Neuronal stem cell (in vitro differentiated cells): ENCODE data around the gene MYB.

Experiments used
- DNase-seq: peaks from one replicate; pipeline ENCODE4 v3.0.0-alpha.2; 2013; ENCODE audit warnings: low spot score
- H2AFZ ChIP-seq: one replicate; pipeline ENCODE4 v1.6.1; 2013; ENCODE audit warnings: mild to moderate bottlenecking, low read length, inconsistent platforms
- H2AK5ac ChIP-seq: 2 replicates; pipeline ENCODE4 v1.6.1; 2013; ENCODE audit warnings: low read depth, mild to moderate bottlenecking, inconsistent platforms, low read length, moderate library complexity, mixed read lengths
- H2BK120ac ChIP-seq: 2 replicates; pipeline ENCODE4 v1.6.1; 2013; ENCODE audit warnings: low read depth, mild to moderate bottlenecking, inconsistent platforms, low read length, moderate library complexity, mixed read lengths
- H2BK12ac ChIP-seq: one replicate; pipeline ENCODE4 v1.6.1; 2013; ENCODE audit warnings: low read length, inconsistent platforms
- H2BK15ac ChIP-seq: 2 replicates; pipeline ENCODE4 v1.6.1; 2013; ENCODE audit warnings: mild to moderate bottlenecking, low read length, inconsistent platforms, mixed read lengths
- H2BK5ac ChIP-seq: one replicate; pipeline ENCODE4 v1.6.1; 2013; ENCODE audit warnings: inconsistent platforms, mild to moderate bottlenecking, low read length, moderate library complexity
- H3K14ac ChIP-seq: one replicate; pipeline ENCODE4 v1.6.1; 2013; ENCODE audit warnings: low read length, inconsistent platforms
- H3K18ac ChIP-seq: 2 replicates; pipeline ENCODE4 v1.6.1; 2013; ENCODE audit warnings: low read length, inconsistent platforms
- H3K23ac ChIP-seq: 2 replicates; pipeline ENCODE4 v1.6.1; 2013; ENCODE audit warnings: low read depth, mild to moderate bottlenecking, mixed read lengths, low read length, inconsistent platforms; ENCODE audit not compliant: poor library complexity
- H3K27ac ChIP-seq: replicated peaks from 3 replicates; pipeline ENCODE4 v1.5.1; 2013; ENCODE audit warnings: low read length, inconsistent platforms
- H3K27me3 ChIP-seq, 3 experiments: 2 replicates each; pipeline ENCODE4 v1.6.1; 2013; ENCODE audit warnings: low read length in 3 of 3, mild to moderate bottlenecking in 2 of 3, inconsistent platforms in 1 of 3, low read depth in 1 of 3, mixed read lengths in 1 of 3, moderate library complexity in 1 of 3; ENCODE audit not compliant: control insufficient read depth in 3 of 3, insufficient read depth in 3 of 3
- H3K36me3 ChIP-seq, 2 donors: replicated peaks in 1 of 2; 2 replicates each; pipeline ENCODE4 v1.6.1; 2013; ENCODE audit warnings: low read length in 2 of 2; ENCODE audit not compliant: control insufficient read depth in 2 of 2, insufficient read depth in 2 of 2
- H3K4ac ChIP-seq: 2 replicates; pipeline ENCODE4 v1.6.1; 2013; ENCODE audit warnings: inconsistent platforms, mild to moderate bottlenecking, low read length, moderate library complexity
- H3K4me1 ChIP-seq, 2 donors: 1 replicate in 1 of 2; 2 replicates in 1 of 2; pipeline ENCODE4 v1.6.1; 2013; ENCODE audit warnings: low read length in 2 of 2, low read depth in 1 of 2; ENCODE audit not compliant: control insufficient read depth in 2 of 2, insufficient read depth in 1 of 2
- H3K4me2 ChIP-seq: one replicate; pipeline ENCODE4 v1.6.1; 2013; ENCODE audit warnings: mild to moderate bottlenecking, low read length, inconsistent platforms; ENCODE audit not compliant: insufficient read depth, poor library complexity, severe bottlenecking
- H3K4me3 ChIP-seq, 2 donors: 2 replicates each; pipeline ENCODE4 v1.5.1; 2013; ENCODE audit warnings: low read length in 2 of 2, mild to moderate bottlenecking in 2 of 2, inconsistent platforms in 1 of 2, moderate library complexity in 1 of 2
- H3K79me1 ChIP-seq: one replicate; pipeline ENCODE4 v1.6.1; 2013; ENCODE audit warnings: low read depth, mild to moderate bottlenecking, inconsistent platforms, low read length, moderate library complexity
- H3K9ac ChIP-seq: one replicate; pipeline ENCODE4 v1.6.1; 2013; ENCODE audit warnings: mild to moderate bottlenecking, low read depth, low read length, inconsistent platforms; ENCODE audit not compliant: poor library complexity
- H3K9me3 ChIP-seq, 2 donors: replicated peaks in 1 of 2; 2 replicates each; pipeline versions ENCODE3 to v1.6.1; 2013; ENCODE audit warnings: low read length in 2 of 2, mild to moderate bottlenecking in 2 of 2, inconsistent platforms in 1 of 2, low read depth in 1 of 2, mixed read lengths in 1 of 2, moderate library complexity in 1 of 2; ENCODE audit not compliant: control insufficient read depth in 2 of 2, insufficient read depth in 1 of 2
- H4K8ac ChIP-seq: one replicate; pipeline ENCODE4 v1.6.1; 2013; ENCODE audit warnings: low read depth, mild to moderate bottlenecking, inconsistent platforms, low read length, moderate library complexity
- H4K91ac ChIP-seq: one replicate; pipeline ENCODE4 v1.6.1; 2013; ENCODE audit warnings: low read length, low read depth, mild to moderate bottlenecking, inconsistent platforms; ENCODE audit not compliant: poor library complexity
- WGBS, 2 donors: extraction: QIAGEN DNeasy Blood & Tissue Kit; methylation state at CpG; one replicate each; pipeline ENCODE4 v1.1.7; 2013; ENCODE audit warnings: missing lambda C conversion rate in 2 of 2, mixed read lengths in 1 of 2; ENCODE audit not compliant: insufficient read length in 2 of 2, insufficient replicate concordance in 1 of 2; ENCODE audit errors: extremely low coverage in 2 of 2; 5-methylcytosine and 5-hydroxymethylcytosine counted together

Gene MYB

DNA sequence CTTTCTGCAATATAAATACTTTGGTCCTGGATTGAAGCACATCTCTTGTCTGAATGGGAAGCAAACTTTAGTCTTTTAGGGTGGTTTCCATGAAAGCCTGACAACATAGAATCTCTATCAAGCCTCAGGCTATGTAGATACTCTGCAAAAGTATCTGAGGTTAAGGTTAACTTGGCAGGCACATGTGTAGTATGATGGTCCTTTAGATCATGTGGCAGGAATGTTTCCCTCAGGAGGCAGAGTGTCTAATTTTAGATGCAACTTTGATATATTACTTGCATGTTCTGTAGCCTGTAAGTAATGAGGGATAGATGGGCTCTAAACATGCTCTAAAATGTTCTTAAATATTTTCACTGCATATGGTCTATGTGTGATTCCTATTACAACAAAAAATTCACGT lies 8.2 kb downstream of the MYB start:
- H2BK15ac ChIP-seq: no peak overlapping the region
- no peak overlapping the region for H2BK12ac ChIP-seq
- H3K9me3 ChIP-seq: no peaks in the 10 kb centered on the region
- H3K23ac ChIP-seq: no peak overlapping the region
- no peak overlapping the region for H2BK5ac ChIP-seq
- no peak overlapping the region for H4K91ac ChIP-seq
- H3K36me3 ChIP-seq: peaks cover 3 to 54% of the 10 kb centered on the region in 2 donors
- H4K8ac ChIP-seq: no peak overlapping the region
- H3K14ac ChIP-seq: no peak overlapping the region
- no peak overlapping the region for H3K9ac ChIP-seq
- no peak overlapping the region for H3K4me3 ChIP-seq
- H3K4me2 ChIP-seq: no peak overlapping the region
- H3K27me3 ChIP-seq: no peaks in the 10 kb centered on the region
- no CpG with 5 or more reads among the region's 1 CpG for WGBS, 2 donors
- H2AFZ ChIP-seq: no peak overlapping the region
- no peak overlapping the region for H3K18ac ChIP-seq
- DNase-seq: no peak
- H3K79me1 ChIP-seq: no peaks in the 10 kb centered on the region
- H3K4ac ChIP-seq: no peak overlapping the region
- no peak overlapping the region for H2BK120ac ChIP-seq
- no peak overlapping the region for H3K27ac ChIP-seq
- H3K4me1 ChIP-seq: peaks cover 0 to 2% of the 10 kb centered on the region in 2 donors
- H2AK5ac ChIP-seq: no peak overlapping the region

DNA sequence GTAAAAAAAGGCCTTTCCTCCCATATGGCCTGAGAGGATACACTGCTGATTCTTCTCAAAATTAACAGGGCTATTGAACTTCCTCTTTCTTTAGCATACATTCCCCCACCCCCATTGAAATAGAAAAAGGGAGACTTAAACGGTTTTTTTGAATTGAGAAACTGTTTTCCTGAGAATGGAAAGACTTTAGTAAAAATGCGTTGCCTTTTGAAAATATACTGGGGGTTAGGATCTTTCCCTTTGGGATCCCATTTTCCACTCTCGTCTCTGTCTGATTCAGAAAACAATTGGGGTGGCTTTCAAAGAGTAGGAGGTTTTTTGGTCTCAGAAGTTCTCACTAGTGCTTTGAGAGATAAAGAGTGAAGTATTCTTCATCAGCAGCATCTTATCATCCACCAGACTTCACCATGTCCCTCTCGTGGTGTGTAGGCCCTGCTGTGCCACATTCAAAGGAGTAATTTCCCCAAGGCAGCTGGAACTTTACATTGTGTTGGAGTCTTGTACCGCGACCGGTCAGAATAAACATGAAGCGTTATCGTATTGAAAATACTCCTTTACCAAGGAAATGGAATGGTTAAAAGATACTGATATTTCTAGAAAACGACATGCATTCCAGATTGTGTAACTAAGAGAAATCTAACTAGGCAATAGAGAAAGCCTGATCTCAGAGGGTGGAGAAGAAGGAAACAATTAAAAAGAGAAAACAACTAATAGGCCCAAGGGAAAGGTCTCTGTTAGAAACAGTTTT lies 10.6 kb downstream of the MYB start:
- no peak overlapping the region for H3K9ac ChIP-seq
- H3K14ac ChIP-seq: no peak overlapping the region

DNA sequence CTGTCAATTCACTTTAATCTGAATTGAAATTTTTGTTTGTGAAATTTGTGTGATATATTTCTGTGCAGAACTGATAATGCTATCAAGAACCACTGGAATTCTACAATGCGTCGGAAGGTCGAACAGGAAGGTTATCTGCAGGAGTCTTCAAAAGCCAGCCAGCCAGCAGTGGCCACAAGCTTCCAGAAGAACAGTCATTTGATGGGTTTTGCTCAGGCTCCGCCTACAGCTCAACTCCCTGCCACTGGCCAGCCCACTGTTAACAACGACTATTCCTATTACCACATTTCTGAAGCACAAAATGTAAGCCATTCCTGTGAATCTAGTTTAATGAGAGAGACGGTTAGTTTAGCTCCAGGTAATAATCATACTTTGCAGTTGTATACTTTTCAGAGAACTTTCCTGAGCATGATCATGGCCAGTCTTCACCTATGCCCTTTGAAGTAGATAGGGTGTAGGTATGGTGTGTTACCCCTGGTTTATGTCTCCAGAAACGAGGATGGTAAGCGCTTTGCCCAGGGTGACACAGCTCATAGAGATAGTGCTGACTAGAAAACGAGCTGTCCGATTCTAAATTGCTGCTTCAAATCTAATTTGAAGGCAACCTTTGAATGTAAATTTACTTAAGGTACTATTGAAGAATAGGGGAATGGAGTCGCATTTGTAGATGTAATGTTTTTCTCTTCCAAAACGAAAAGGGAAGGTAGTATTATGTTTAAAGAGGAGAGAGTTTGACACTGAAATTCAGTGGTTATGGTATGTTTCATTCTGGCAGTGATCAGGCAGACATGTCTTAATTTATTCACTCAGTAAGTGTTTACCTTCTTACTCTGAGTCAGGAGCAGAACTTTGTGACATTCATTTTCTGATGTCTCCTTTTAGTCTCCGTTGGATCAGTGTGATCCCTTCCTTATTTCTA lies 11.4 kb downstream of the MYB start:
- Histone ChIP-seq H4K8ac (no peak overlapping the region), H3K79me1 (no peaks in the 10 kb centered on the region), H2AK5ac (no peak overlapping the region), H3K4ac (no peak overlapping the region), H2BK15ac (no peak overlapping the region), H3K4me3 (no peak overlapping the region), H3K27ac (no peak overlapping the region), H2AFZ (no peak overlapping the region), H3K27me3 (no peaks in the 10 kb centered on the region), H3K23ac (no peak overlapping the region), H2BK120ac (no peak overlapping the region), H3K9ac (no peak overlapping the region), H2BK12ac (no peak overlapping the region), H2BK5ac (no peak overlapping the region), H3K18ac (no peak overlapping the region), H3K14ac (no peak overlapping the region), H3K9me3 (no peaks in the 10 kb centered on the region), H4K91ac (no peak overlapping the region), H3K36me3 (peaks cover 10 to 79% of the 10 kb centered on the region in 2 donors), H3K4me2 (no peak overlapping the region), H3K4me1 (peaks cover 0 to 2% of the 10 kb centered on the region in 2 donors)
- WGBS, 2 donors: 100% methylated on average over 1 of the region's 13 CpGs; no CpG with 5 or more reads in 1 of the 2 donors
- DNase-seq: no peak

More for the DNA sequence above, 10.6 kb downstream of the MYB start:
- Histone ChIP-seq H3K4me2 (no peak overlapping the region), H3K36me3 (peaks cover 10 to 71% of the 10 kb centered on the region in 2 donors), H2BK5ac (no peak overlapping the region), H2AK5ac (no peak overlapping the region), H3K18ac (no peak overlapping the region), H3K23ac (no peak overlapping the region), H2BK15ac (no peak overlapping the region), H2BK120ac (no peak overlapping the region), H2BK12ac (no peak overlapping the region), H3K27ac (no peak overlapping the region), H3K27me3 (no peaks in the 10 kb centered on the region), H3K79me1 (no peaks in the 10 kb centered on the region), H3K9me3 (no peaks in the 10 kb centered on the region), H2AFZ (no peak overlapping the region), H4K91ac (no peak overlapping the region), H3K4me1 (peaks cover 0 to 2% of the 10 kb centered on the region in 2 donors), H4K8ac (no peak overlapping the region), H3K4ac (no peak overlapping the region), H3K4me3 (no peak overlapping the region)
- no peak for DNase-seq
- WGBS, 2 donors: no CpG with 5 or more reads among the region's 10 CpGs

DNA sequence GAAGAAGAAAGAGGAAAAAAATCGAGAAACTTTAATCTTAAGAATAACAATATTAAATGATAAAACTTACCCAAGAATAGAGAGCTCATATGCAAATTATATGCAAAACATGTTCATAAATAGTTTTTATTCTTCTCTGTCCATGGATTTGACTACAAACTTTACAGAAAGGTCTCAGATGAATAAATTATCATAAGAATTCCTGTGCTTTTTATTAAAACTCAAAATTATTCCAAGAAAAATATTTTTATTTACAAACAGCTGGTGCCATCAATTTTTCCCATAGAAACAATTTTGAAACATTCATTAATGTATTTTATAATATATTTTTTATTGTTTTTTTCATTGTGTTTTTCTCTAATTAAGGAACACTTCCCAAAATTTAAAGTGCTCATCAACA lies 12.1 kb downstream of the MYB start:
- Histone ChIP-seq H3K9me3 (no peaks in the 10 kb centered on the region), H2BK5ac (no peak overlapping the region), H3K14ac (no peak overlapping the region), H4K8ac (no peak overlapping the region), H3K4me2 (no peak overlapping the region), H2BK120ac (no peak overlapping the region), H3K18ac (no peak overlapping the region), H2AFZ (no peak overlapping the region), H3K4me3 (no peak overlapping the region), H3K27me3 (no peaks in the 10 kb centered on the region), H2BK12ac (no peak overlapping the region), H3K9ac (no peak overlapping the region), H4K91ac (no peak overlapping the region), H3K23ac (no peak overlapping the region), H3K4me1 (peaks cover 0 to under 1% of the 10 kb centered on the region in 2 donors), H2AK5ac (no peak overlapping the region), H3K4ac (no peak overlapping the region), H3K27ac (no peak overlapping the region), H2BK15ac (no peak overlapping the region), H3K36me3 (peaks cover 10 to 87% of the 10 kb centered on the region in 2 donors), H3K79me1 (no peaks in the 10 kb centered on the region)
- WGBS, 2 donors: no CpG with 5 or more reads among the region's 1 CpG
- DNase-seq: no peak
